Transverse colon (tissue), 4 donors: ENCODE results near the gene MRPL54. TPM values are rescaled to one million over a fixed set of nuclear protein-coding genes. Genes with fewer than 3 reads are reported as not detected.
A peak's percentile ranks its signal among the peaks of the same experiment; 100 is the strongest.

Experiments used
- DNase-seq: peaks from one replicate; pipeline ENCODE4 v3.0.0-alpha.2; 2019
- H3K27ac ChIP-seq, 4 donors: fragments of 200-600 bp; sonication (generic); 2 replicates each; pipeline ENCODE4 v1.5.1; 2016 to 2018; ENCODE audit warnings: inconsistent platforms in 4 of 4
- H3K27me3 ChIP-seq: fragments of 200-600 bp; sonication (generic); 2 replicates; pipeline ENCODE4 v1.5.1; 2017; ENCODE audit warnings: inconsistent platforms
- H3K36me3 ChIP-seq, 4 donors: fragments of 200-600 bp; sonication (generic); 2 replicates each; pipeline ENCODE4 v1.5.1; 2017 to 2019; ENCODE audit warnings: inconsistent platforms in 4 of 4
- H3K4me1 ChIP-seq, 4 donors: fragments of 200-600 bp; sonication (generic); 2 replicates each; pipeline ENCODE4 v1.5.1; 2017 to 2020; ENCODE audit warnings: inconsistent platforms in 4 of 4
- H3K4me3 ChIP-seq, 4 donors: fragments of 200-600 bp; sonication (generic); 1 replicate in 1 of 4; 2 replicates in 3 of 4; pipeline versions ENCODE4 v1.5.1 to v1.6.1; 2017 to 2019; ENCODE audit warnings: inconsistent platforms in 4 of 4
- H3K9me3 ChIP-seq, 2 donors: fragments of 200-600 bp; sonication (generic); 2 replicates each; pipeline ENCODE4 v1.5.1; 2017 to 2019; ENCODE audit warnings: inconsistent platforms in 2 of 2
- CTCF ChIP-seq, 5 experiments: fragments of 200-600 bp in 3 of 5; fragments of 450-650 bp in 2 of 5; sonication (generic) in 3 of 5; IDR thresholded peaks; 1 replicate in 2 of 5; 2 replicates in 3 of 5; pipeline ENCODE4 v1.5.1; 2016 to 2017; ENCODE audit warnings: antibody characterized with exemption in 5 of 5, inconsistent platforms in 3 of 5, mild to moderate bottlenecking in 2 of 5, moderate library complexity in 1 of 5
- EP300 ChIP-seq: sonication (generic); formaldehyde crosslinking; IDR thresholded peaks from one replicate; pipeline ENCODE4 v1.6.1; 2017; ENCODE audit warnings: antibody characterized with exemption, low read depth
- POLR2A ChIP-seq: fragments of 450-650 bp; IDR thresholded peaks from one replicate; pipeline ENCODE4 v1.6.1; 2016; ENCODE audit warnings: antibody characterized with exemption, mild to moderate bottlenecking, moderate library complexity
- POLR2AphosphoS5 ChIP-seq, 3 donors: sonication (generic); formaldehyde crosslinking; IDR thresholded peaks; one replicate each; pipeline ENCODE4 v1.6.1; 2016; ENCODE audit warnings: antibody characterized with exemption in 3 of 3
- WGBS, 2 donors: methylation state at CpG; one replicate each; pipeline ENCODE4 v1.1.5; 2018; ENCODE audit warnings: low coverage in 1 of 2; 5-methylcytosine and 5-hydroxymethylcytosine counted together
- in situ Hi-C, 4 donors: fragments of 200-750 bp; cut with MboI; loops; one replicate each; pipeline versions ENCODE4 v1.15.0 to v1.15.1; 2017; ENCODE audit warnings: low sequenced_read_pairs in 3 of 4, low pct_ligation_motif_present in 1 of 4, low pct_unique_long_range_greater_than_20kb in 1 of 4
- intact Hi-C: fragments of 100-400 bp; cut with DNase I; formaldehyde crosslinking; loops from one replicate; pipeline ENCODE4 v1.15.1; 2023; ENCODE audit warnings: low total_unique reads
- total RNA-seq, 4 donors: library from RNA; depleted of rRNA; stranded (reverse); fragments of >200 nt; gene quantifications; one replicate each; pipeline ENCODE4 v1.1.0, GENCODE V29; 2016

Gene MRPL54
- total RNA-seq, 4 donors from 2014 or later, result 38.0 to 72.2 (median 52.1) TPM

GRCh38 chr19:3723110-3723488, 39.4 kb upstream of the MRPL54 start:
- 81 to 83% methylated on average over 3 to 5 of the region's 5 CpGs for WGBS, 2 donors
- Histone ChIP-seq H3K4me3 (peak overlapping the region in 1 of 4 donors; percentile 61), H3K27ac (peak overlapping the region; percentile 85 to 94 (median 89)), H3K36me3 (no peaks in the 10 kb centered on the region), H3K27me3 (peaks cover 38% of the 10 kb centered on the region), H3K4me1 (peaks cover 3 to 77% (median 44%) of the 10 kb centered on the region in 4 donors), H3K9me3 (no peaks in the 10 kb centered on the region)
- in situ Hi-C loops (no loop called here), intact Hi-C loops (no loop called here)
- TF ChIP-seq CTCF (IDR thresholded peaks at IDR 0.05) (no peak), POLR2A (no peak), POLR2AphosphoS5 (IDR thresholded peaks at IDR 0.05) (no peak), EP300 (no peak)
- DNase-seq, result no peak

GRCh38 chr19:3723883-3724282, 38.6 kb upstream of the MRPL54 start:
- Histone ChIP-seq H3K36me3 (no peaks in the 10 kb centered on the region), H3K4me3 (peak overlapping the region in 1 of 4 donors; percentile 12), H3K27ac (peak overlapping the region; percentile 85 to 94 (median 89)), H3K9me3 (no peaks in the 10 kb centered on the region), H3K27me3 (peaks cover 38% of the 10 kb centered on the region), H3K4me1 (peaks cover 3 to 71% (median 41%) of the 10 kb centered on the region in 4 donors)
- TF ChIP-seq POLR2AphosphoS5 (IDR thresholded peaks at IDR 0.05), result no peak
- TF ChIP-seq CTCF (IDR thresholded peaks at IDR 0.05), result no peak
- no peak for TF ChIP-seq POLR2A
- TF ChIP-seq EP300, result no peak
- no peak for DNase-seq
- 29 to 32% methylated on average over 2 to 8 of the region's 8 CpGs for WGBS, 2 donors
- in situ Hi-C loops (no loop called here), intact Hi-C loops (no loop called here)

GRCh38 chr19:3725121-3725520, 37.4 kb upstream of the MRPL54 start:
- DNase-seq, result no peak
- intact Hi-C loops (no loop called here), in situ Hi-C loops (no loop called here)
- Histone ChIP-seq H3K4me3 (no peak overlapping the region), H3K27me3 (peaks cover 33% of the 10 kb centered on the region), H3K27ac (peak overlapping the region; percentile 67 to 86 (median 78)), H3K4me1 (peaks cover 3 to 63% (median 37%) of the 10 kb centered on the region in 4 donors), H3K9me3 (no peaks in the 10 kb centered on the region), H3K36me3 (peaks cover 0 to 3% (median 0%) of the 10 kb centered on the region in 4 donors)
- no peak for TF ChIP-seq CTCF (IDR thresholded peaks at IDR 0.05)
- WGBS, 2 donors, result 61% methylated on average over 3 of the region's 3 CpGs; no CpG with 5 or more reads in 1 of the 2 donors

GRCh38 chr19:3725640-3726310, 36.7 kb upstream of the MRPL54 start:
- no peak for TF ChIP-seq EP300
- peak; percentile 52 to 86 (median 82) for TF ChIP-seq POLR2AphosphoS5 (IDR thresholded peaks at IDR 0.05)
- peak; percentile 72 for TF ChIP-seq POLR2A
- TF ChIP-seq CTCF (IDR thresholded peaks at IDR 0.05), result no peak
- 34 to 51% methylated on average over 4 to 14 of the region's 14 CpGs for WGBS, 2 donors
- Histone ChIP-seq H3K9me3 (no peaks in the 10 kb centered on the region), H3K27me3 (peaks cover 27% of the 10 kb centered on the region), H3K4me1 (peaks cover 3 to 60% (median 31%) of the 10 kb centered on the region in 4 donors), H3K27ac (peak overlapping the region; percentile 67 to 86 (median 78)), H3K4me3 (no peak overlapping the region), H3K36me3 (peaks cover 0 to 6% (median 0%) of the 10 kb centered on the region in 4 donors)
- DNase-seq, result peak; percentile 93
- intact Hi-C loops, result no loop called here
- in situ Hi-C loops, result no loop called here
